Measurements from ENCODE around the gene HBS1L.

- TF ChIP-seq, protein P1, sequence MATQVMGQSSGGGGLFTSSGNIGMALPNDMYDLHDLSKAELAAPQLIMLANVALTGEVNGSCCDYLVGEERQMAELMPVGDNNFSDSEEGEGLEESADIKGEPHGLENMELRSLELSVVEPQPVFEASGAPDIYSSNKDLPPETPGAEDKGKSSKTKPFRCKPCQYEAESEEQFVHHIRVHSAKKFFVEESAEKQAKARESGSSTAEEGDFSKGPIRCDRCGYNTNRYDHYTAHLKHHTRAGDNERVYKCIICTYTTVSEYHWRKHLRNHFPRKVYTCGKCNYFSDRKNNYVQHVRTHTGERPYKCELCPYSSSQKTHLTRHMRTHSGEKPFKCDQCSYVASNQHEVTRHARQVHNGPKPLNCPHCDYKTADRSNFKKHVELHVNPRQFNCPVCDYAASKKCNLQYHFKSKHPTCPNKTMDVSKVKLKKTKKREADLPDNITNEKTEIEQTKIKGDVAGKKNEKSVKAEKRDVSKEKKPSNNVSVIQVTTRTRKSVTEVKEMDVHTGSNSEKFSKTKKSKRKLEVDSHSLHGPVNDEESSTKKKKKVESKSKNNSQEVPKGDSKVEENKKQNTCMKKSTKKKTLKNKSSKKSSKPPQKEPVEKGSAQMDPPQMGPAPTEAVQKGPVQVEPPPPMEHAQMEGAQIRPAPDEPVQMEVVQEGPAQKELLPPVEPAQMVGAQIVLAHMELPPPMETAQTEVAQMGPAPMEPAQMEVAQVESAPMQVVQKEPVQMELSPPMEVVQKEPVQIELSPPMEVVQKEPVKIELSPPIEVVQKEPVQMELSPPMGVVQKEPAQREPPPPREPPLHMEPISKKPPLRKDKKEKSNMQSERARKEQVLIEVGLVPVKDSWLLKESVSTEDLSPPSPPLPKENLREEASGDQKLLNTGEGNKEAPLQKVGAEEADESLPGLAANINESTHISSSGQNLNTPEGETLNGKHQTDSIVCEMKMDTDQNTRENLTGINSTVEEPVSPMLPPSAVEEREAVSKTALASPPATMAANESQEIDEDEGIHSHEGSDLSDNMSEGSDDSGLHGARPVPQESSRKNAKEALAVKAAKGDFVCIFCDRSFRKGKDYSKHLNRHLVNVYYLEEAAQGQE (tag by site-specific recombination; IDR thresholded peaks at IDR 0.05): no peak
- TF ChIP-seq HOXA7 (CRISPR knock-in tag; IDR thresholded peaks at IDR 0.05; ENCODE audit: borderline replicate concordance) (no peak), ZNF561 (tag by site-specific recombination; IDR thresholded peaks at IDR 0.05; ENCODE audit: borderline replicate concordance) (no peak), ZNF138 (tag by site-specific recombination; IDR thresholded peaks at IDR 0.05; ENCODE audit: borderline replicate concordance) (no peak), ZNF843 (tag by site-specific recombination; IDR thresholded peaks at IDR 0.05) (no peak), ZNF639 (tag by site-specific recombination; IDR thresholded peaks at IDR 0.05) (no peak), ZNF184 (tag by site-specific recombination; IDR thresholded peaks at IDR 0.05) (no peak), SALL2 (tag by site-specific recombination; IDR thresholded peaks at IDR 0.05; ENCODE audit: borderline replicate concordance) (no peak), YY1 (tag by site-specific recombination; IDR thresholded peaks at IDR 0.05) (no peak), ZNF426 (tag by site-specific recombination; IDR thresholded peaks at IDR 0.05) (no peak), PRDM10 (tag by site-specific recombination; IDR thresholded peaks at IDR 0.05) (no peak), ZNF664 (tag by site-specific recombination; IDR thresholded peaks at IDR 0.05) (no peak)
- TF ChIP-seq, protein P2, sequence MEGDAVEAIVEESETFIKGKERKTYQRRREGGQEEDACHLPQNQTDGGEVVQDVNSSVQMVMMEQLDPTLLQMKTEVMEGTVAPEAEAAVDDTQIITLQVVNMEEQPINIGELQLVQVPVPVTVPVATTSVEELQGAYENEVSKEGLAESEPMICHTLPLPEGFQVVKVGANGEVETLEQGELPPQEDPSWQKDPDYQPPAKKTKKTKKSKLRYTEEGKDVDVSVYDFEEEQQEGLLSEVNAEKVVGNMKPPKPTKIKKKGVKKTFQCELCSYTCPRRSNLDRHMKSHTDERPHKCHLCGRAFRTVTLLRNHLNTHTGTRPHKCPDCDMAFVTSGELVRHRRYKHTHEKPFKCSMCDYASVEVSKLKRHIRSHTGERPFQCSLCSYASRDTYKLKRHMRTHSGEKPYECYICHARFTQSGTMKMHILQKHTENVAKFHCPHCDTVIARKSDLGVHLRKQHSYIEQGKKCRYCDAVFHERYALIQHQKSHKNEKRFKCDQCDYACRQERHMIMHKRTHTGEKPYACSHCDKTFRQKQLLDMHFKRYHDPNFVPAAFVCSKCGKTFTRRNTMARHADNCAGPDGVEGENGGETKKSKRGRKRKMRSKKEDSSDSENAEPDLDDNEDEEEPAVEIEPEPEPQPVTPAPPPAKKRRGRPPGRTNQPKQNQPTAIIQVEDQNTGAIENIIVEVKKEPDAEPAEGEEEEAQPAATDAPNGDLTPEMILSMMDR (tag by site-specific recombination; IDR thresholded peaks at IDR 0.05): no peak
Observed at GRCh38 chr6:135006386-135006914, 48.2 kb downstream of the HBS1L start.
